ENCODE data around the gene BRD1.

BRD1 gene

DNA sequence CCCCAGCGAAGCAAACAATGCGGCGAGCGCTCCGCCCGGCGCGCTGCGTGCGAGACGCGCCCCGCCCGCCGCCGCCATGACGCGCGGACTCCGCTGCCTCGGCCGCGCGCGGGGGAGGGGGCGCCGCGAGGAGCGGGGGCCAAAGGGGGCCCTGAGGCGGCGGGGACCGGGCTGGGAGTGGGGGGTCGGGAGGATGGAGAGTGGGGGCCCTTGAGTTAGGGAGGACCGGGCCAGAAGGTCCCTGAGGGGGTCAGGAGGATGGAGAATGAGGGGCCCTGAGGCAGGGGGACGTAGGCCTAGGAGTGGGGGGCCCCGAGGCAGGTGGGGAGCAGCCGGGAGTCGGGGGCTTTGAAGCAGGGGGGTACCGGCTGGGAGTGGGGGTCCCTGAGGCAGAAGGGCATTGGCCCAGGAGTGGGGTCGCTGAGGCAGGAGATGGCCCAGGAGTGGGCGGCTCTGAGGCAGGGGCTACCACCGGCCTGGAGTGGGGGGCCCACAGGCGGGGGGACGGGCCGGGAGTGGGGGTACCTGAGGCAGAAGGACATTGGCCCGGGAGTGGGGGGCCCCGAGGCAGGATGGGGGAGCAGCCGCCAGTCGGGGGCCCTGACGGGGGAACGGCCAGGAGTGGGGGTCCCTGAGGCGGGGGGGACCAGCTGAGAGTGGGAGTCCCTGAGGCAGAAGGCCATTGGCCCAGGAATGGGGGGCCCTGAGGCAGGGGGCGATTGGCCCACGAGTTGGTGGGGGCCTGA lies at the start of gene BRD1:
Gene BRD1, minus strand, starts transcription at position 21 of the 746 bp plus-strand sequence. CDS start 3,556 bp downstream, outside the sequence.
- DNase-seq: no peak

DNA sequence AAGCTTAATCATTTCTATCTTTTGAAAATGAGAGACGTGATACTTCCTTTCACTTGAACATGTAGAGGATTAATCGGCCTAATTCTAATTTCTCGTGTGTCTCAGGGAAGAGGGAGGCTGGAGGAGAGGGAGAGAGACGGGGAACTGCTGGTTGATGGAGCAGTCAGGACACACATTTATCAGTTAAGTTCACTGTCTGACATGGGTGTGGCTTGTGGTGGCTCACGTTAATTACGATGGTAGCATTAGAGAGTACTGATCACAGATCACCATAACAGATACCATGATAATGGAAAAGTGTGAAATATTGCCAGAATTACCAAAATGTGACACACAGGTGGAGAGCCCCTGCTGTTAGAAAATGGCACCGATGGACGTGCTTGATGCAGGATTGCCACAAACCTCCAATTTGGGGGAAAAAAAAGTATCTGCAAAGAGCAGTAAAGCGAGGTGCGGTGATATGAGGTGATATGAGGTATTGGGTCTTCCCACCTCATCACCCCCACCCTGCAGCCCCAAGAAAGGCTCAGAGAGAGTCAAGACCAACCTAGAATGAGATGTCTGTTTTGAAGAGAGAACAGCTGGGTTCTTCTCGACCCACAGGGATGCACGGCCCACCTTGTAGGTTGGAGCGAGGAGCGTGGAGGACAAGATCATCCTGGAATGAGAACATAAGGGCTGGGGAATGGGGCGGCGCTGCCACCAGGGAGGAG lies 45.7 kb upstream of the BRD1 start:
- DNase-seq: no peak

DNA sequence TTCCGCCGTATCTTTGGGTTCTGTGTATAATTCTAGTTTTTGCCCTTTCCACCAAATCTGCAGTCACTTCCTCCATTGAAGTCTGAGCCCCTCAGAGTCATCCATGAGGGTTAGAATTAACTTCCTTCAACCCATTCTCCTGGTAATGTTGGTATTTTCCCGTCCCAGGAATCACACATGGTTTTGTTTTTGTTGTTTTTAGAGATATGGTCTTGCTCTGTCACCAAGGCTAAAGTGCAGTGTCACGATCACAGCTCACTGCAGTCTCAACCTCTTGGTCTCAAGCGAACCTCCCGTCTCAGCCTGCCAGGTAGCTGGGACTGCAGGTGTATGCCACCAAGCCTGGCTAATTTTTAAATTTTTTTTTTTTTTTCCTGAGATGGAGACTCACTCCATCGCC lies 44.7 kb upstream of the BRD1 start:
- no peak for DNase-seq

DNA sequence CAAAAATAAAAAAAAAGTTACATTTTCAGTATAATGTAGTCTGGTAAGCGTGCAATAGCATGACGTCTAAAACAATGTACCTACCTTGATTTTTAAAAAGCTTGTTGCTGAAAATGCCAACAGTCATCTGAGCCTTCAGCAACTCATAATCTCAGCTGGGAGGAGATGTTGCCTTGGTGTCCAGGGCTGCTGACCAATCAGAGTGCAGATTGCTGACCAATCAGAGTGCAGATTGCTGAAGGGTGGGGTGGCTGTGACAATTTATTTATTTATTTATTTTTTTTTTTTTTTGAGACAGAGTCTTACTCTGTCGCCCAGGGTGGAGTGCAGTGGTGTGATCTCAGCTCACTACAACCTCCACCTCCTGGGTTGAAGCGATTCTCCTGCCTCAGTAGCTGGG lies 43.8 kb upstream of the BRD1 start:
- no peak for DNase-seq

DNA sequence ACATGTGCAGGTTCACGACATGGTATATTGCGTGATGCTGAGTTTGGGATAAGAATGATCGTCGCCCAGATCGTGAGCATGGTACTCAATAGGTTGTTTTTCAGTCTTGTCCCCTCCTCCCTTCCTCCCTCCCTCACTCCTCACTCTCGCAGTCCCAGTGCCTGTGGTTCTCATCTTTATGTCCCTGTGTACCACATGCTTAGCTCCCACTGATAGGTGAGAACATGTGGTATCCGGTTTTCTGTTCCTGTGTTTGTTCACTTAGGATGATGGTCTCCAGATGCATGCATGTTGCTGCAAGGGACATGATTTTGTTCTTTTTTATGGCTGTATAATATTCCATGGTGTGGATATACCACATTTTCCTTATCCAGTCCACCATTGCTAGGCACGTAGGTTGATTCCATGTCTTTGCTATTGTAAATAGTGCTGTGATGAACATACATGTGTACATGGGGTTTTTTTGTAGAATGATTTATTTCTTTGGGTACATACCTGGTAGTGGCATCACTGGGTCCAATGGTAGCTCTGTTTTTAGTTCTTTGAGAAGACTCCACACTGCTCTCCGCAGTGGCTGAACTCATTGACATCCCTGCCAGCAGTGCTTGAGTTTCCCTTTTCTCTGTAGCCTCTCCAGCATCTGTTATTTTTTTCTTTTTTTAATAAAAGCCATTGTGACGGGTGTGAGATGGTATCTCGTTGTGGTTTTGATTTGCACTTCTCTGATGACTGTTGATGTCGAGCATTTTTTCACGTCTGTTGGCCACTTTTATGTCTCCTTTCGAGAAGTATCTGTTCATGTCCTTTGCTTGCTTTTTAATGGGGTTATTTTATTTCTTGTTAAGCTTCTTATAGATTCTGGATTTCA lies 42.4 kb upstream of the BRD1 start:
- no peak for DNase-seq

DNA sequence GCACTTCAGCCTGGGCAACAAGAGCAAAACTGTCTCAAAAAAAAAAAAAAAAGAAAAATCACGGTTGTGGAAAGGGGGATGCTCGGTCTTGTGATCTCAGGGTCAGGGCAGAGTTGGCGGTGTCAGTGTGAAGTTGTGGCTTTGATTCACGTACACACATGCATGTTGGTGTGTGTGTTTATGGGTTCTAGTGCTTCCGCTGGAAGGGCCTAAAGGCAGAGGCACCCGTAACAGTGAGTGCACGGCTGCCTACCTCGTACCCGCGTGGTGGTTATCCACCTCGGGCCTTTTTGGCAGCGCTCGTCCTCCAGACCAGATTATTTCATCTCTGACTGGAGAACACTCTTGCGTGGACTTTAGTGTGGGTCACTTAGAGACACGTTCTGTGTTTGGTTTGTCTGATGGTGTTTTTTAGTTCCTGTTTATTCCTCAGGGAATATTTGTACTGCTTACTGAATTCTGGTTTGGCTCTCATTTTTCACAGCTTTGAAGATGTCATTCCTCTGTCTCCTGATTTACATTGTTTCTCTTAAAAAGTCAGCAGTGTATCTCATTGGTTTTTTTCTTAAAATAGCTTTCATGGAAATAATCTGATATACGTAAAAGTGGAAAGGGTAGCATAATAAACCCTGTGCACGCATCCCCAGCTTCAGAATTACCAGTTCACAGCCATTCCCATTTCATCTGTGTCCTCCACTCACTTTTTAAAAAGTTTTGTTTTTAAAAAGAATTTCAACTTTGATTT lies 41.6 kb upstream of the BRD1 start:
- no peak for DNase-seq

DNA sequence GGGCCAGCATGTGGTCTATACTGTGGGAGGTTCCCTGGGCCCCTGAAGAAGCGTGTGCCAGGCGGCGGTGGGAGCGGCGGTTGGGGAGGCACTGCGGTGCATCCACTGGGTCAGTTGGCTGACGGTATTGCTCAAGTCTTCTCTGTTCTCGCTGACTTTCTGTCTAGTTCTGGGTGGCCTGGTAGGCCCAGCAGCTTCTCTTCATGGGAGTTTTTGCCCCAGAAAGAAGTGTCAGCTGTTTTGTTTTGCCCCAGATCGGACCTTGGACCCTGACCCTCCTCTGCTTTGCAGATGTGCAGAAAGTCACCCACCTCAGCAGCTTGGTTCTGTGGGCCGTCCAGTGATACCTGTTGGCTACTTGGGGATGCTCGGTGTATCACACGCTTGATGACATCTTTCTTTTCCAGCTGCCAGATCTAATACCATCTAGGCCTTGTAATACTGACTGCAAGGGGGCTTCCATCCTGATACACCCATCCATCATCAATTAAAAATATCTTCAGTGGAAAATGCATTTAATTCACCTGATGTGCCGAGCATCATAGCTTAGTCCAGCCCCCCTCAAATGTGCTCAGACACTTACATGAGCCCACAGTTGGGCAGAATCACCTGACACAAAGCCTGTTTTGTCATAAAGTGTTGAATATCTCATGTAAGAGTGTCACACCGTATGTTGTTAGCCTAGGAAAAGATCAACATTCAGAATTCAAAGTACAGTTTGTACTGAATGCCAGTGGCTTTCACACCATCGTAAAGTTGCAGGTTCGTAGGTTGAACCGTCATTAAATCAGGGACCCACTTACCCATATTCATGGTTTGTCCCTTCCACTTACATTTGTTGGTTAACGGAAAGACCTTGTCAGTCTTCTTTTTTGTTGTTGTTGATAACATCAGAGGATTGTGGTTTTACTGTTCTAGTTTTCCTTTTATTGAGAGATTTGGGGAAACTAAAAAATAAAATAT lies 39.9 kb upstream of the BRD1 start:
- no peak for DNase-seq

DNA sequence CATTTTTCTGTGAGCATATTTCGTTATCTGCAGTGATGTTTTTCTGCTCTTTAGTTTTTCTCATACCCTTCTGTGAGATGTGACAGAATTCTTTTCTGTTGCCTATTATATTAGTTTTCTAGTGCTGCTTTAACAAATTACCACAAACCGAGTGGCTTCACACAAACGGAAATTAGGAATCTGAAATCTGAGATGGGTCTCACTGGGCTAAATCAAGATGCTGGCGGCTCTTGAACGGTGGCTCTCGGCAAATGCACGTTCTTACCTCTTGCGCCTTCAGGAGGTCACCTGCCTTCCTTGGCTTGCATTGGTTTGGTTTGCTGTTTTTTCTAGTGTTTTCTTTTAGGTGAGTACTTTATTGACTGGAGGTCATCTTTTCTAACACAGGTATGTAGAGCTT lies 39.0 kb upstream of the BRD1 start:
- DNase-seq: no peak

DNA sequence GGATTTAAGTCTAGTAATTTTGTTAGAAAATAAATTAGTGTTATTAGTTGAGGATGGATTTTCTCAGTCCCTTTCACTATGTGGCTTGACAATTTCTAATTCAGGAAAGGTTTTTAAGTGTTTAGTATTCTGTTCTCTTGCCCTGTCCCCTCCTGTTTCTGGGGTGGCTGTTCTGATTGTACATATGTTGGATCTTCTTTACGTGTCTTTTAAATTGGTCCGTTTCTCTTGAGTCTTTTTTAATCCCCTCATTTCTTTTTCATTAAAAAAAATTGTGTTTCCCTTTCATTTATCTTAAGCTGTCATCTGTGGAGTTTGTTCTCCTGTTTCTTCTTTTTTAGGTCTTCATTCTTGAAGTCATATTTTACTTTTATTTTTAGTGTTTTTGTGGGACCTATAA lies 38.5 kb upstream of the BRD1 start:
- DNase-seq: no peak

DNA sequence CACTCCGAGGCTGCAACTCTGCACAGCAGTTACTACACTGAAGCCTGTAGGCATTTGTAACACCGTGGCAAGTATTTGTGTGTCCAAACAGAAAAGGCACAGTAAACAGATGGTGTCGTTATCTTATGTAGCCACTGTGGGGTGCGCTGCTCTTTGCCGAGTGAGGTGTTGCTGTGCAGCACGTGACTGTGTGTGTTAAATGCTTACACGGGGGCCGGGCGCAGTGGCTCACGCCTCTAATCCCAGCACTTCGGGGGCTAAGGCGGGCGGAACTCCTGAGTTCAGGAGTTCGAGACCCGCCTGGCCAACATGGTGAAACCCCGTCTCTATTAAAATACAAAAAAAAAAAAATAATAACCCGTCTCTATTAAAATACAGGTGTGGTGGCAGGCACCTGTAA lies 37.5 kb upstream of the BRD1 start:
- no peak for DNase-seq

DNA sequence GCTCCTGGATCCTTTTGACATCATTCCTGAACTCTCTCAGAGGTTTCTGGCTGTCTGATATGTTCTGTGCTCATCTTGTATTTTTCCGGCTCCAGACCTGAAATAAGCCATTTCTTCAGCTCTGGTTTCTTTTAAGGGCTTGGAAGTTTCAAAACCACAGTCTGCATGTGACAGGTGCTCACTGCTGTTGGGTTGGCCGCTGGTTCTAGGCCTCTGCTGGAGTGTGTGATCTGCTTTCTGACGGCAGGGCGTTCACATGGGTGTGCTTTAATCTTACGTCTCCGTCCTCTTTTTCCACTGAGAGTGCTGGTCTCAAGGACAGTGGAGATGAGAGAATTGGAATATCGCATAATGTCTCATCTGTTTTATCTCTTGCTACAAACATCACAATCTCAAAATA lies 36.3 kb upstream of the BRD1 start:
- no peak for DNase-seq

DNA sequence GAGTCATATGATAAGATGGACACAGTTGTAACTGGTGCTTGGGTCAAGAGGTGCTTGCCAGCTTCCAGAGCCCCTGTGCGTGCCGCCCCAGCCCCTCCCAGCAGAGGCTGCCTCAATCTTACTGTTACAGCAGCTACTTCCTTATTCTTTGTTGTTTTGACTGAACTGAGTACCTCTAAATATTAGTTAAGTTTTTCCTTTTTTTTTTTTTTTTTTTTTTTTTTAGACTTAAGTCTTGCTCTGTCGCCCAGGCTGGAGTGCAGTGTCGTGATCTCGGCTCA lies 34.8 kb upstream of the BRD1 start:
- DNase-seq: no peak

DNA sequence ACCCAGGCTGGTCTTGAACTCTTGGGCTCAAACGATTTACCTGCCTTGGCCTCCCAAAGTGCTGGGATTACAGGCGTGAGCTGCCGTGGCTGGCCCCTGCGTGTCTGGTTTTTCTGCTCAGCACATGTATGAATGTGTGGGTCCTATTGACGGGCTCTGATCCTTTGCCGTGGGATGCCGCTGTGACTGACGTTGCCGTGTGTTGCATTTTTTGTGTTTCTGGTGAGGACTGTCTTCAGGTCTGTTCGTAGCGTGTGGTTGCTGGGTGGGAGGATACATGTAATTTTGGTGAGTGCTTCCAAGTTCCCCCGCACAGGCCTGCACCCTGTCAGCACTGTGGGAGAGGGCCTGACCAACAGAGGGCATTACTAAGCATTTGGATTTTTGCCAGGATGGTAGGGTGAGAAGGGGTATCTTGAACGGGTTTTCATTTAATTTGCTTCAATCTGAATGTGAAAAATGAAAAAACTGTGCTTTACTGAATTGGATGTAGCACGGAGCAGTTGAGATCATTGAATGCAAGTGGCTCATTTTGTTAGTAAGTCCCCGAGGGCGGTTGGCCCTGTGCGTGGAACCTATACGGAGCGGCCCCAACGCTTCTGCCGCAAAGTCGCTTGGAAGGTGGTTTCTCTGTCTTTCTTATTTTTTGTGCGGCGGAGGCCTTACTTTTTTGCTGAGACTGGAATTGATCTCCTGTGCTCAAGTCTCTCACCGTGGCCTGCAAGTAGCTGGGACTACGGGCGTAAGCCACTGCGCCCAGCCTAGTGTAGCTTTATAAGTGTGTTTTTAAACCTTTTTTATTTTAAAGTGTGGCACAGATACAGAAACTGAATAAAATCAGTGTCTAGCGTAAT lies 34.2 kb upstream of the BRD1 start:
- DNase-seq: no peak

DNA sequence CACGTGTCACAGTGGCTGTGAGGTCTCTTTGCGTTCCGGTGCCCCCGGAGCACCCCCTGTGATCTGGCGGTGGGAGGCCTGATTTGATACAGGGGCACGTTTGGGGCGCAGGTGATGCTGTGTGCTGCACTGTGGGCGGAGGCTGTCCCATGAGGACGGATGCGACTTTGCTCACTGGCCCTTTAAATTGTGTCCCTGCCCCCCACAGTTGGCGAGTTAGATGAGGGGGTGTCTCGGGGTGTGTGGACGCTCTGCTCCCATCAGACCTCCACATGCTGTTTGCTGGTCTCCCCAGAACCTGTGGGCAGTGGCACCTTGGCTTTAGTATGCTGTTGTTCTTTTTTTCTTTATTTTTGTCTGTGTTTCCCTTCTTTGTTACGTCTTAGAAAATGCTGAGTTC lies 31.2 kb upstream of the BRD1 start:
- no peak for DNase-seq

DNA sequence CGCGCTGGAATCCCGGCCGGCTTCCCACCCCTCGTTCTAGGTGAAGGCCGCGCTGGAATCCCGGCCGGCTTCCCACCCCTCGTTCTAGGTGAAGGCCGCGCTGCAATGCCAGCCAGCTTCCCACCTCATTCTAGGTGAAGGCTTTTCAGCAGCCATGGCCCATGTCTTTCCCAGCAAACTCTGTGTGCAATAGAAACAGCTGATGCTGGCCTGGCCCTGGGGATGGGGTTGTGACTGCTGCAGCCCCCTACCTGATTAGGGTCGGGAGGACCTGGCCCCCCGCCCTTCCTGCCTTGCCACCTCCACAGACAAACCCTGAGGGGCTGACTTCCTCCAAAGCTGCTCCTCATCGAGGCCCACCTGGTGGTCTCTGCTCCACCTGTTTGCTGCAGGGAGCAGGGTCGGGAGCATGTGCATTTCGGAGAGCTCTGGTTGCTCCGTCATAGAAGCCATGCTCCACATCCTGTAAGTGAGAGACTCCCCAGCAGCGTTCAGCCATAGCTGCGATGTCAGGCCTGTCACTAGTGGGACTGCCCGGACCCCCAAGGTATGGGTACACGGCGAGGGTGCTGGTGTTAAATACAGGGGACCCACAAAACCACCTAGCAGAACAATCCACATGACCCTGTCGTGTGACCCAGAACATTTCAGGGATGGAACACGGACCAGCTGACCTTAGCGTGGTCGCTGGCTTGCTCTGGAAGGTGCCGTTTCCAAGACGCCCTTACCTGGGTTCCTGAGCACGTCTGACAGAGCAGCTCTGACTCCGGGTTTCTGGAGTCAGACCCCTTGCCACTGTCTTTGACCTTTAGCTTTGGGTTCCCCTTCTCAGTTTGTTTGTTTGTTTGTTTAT lies 29.3 kb upstream of the BRD1 start:
- DNase-seq: no peak

DNA sequence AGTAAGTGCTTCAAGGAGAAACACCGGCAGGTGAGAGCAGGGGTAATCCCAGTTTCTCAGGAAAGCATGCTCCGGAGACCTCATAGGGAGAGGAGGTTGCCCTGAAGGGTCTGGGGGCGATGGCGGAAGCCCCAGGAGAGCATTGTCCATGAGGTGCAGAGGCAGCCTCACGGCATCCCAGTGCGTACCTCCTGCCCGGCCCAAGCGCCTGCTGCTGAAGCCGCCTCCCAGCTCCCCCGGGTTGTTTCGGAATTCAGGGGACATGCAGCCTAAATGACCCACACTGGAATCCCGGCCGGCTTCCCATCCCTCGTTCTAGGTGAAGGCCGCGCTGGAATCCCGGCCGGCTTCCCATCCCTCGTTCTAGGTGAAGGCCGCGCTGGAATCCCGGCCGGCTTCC lies 28.7 kb upstream of the BRD1 start:
- no peak for DNase-seq

DNA sequence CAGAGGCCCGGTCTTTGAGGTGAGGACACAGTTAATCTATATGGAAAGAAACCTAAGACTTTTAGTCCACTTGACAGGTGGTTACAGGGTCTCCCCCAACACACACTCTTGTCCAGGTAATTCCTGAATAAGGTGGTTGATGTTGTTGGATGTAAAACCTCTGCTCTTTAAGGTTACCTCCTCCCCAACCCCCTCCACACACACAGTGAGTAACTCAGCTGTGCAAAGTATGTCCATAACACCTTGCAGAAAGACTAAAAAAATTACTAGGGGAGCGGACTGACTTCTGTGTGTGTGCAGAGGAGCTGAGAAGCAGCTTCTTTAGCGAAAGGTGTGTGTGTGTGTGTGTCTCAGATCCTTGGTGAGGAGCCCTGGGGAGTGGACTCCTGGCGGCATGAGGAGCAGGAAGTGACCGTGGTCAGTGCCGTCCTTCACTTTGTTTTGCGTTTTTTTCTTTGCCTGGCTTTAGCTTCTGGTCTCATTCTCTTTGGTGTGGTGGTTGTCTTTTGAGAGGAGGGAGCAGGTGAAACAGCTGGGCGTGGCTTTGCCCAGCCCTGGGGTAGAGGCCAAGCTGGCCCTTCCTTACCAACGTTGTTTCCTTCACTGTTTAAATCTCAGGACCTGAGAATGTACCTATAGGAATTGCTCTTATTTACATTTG lies 27.7 kb upstream of the BRD1 start:
- no peak for DNase-seq

DNA sequence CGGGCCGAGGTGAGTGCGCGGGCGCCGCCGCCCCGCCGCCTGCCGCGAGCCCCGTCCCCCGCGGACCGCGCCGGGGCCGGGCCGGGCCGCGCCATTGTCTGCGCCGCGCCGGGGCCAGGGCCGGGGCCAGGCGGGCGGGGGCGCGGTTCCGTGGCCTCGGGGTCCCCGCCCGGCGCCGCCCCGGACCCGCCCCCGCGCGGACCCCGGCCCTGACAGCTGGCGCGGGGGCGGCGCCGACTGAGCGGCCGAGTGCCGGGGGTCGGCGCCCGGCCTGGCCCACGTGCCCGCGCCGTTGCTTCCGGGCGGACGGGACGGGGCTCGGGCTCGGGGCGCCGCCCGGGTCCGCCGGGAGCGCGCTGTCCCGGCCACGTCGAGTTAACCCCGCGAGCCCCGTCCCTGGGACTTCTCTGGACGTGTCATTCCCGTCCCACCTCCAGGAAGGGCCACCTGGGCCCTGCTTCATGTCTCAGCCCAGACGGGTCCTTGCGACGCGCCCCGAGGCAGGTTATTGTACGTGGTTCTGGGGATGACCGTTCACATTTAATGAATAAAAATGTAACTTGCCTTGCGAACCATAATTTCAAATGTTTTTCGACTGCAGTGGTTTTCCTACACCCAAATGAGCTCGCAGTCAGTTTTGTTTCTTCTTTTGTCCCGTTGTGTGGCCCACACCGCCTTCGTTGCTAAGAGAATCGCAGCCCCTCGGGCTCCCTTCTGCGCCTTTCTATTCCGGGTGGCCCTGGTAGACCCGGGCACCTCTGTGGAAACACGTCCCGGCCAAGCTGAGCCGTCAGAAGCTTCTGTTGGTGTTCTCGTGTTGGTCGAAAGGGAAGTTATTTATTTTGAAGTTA lies 26.5 kb upstream of the BRD1 start:
- DNase-seq: no peak

All from NCI-H1694 (cell line).